CD4-positive, alpha-beta memory T cell (primary cell): Measurements from ENCODE around the gene SART1. TPM values are rescaled to one million over a fixed set of nuclear protein-coding genes. Genes with fewer than 3 reads are reported as not detected.

ENCODE experiments used
- CTCF ChIA-PET: fragments of 350-600 bp; sonication (Branson Sonifier 250); formaldehyde crosslinking; loops from one replicate; lab custom pipeline; 2021; ENCODE audit warnings: inconsistent platforms; ENCODE audit not compliant: partially characterized antibody; lab: Charles Lee
- POLR2A ChIA-PET: fragments of 350-600 bp; sonication (Branson Sonifier 250); formaldehyde crosslinking; loops from one replicate; lab custom pipeline; 2021; ENCODE audit not compliant: partially characterized antibody; lab: Charles Lee
- DNase-seq, 5 donors: peaks; one replicate each; pipeline versions ENCODE4 v3.0.0 to v3.0.0-alpha.2; 2020 to 2022; ENCODE audit warnings: mixed read lengths in 1 of 5
- H3K27ac ChIP-seq: one replicate; pipeline ENCODE4 v1.7.0; 2013; ENCODE audit warnings: low read depth, low read length
- H3K27me3 ChIP-seq: 2 replicates; pipeline ENCODE4 v1.7.0; 2013; ENCODE audit warnings: mild to moderate bottlenecking, low read length, moderate library complexity; ENCODE audit not compliant: insufficient read depth
- H3K36me3 ChIP-seq: 2 replicates; pipeline ENCODE4 v1.7.0; 2013; ENCODE audit warnings: mild to moderate bottlenecking, low read length, moderate library complexity; ENCODE audit not compliant: insufficient read depth
- H3K4me1 ChIP-seq: 2 replicates; pipeline ENCODE4 v1.7.0; 2013; ENCODE audit warnings: mild to moderate bottlenecking, low read length, moderate library complexity; ENCODE audit not compliant: insufficient read depth
- H3K4me3 ChIP-seq, 2 donors: one replicate each; pipeline ENCODE4 v1.7.0; 2013; ENCODE audit warnings: low read length in 2 of 2, mild to moderate bottlenecking in 1 of 2
- H3K9me3 ChIP-seq, 2 donors: one replicate each; pipeline ENCODE4 v1.7.0; 2013; ENCODE audit warnings: low read length in 2 of 2, control low read depth in 1 of 2; ENCODE audit not compliant: control insufficient read depth in 1 of 2
- H3K27ac Mint-ChIP-seq, 7 donors: one replicate each; pipeline ENCODE4 v1.8.0; 2020 to 2021; ENCODE audit warnings: mixed read lengths in 7 of 7, mild to moderate bottlenecking in 6 of 7, inconsistent platforms in 3 of 7, moderate library complexity in 3 of 7
- H3K27me3 Mint-ChIP-seq, 2 donors: one replicate each; pipeline ENCODE4 v1.8.0; 2020 to 2021; ENCODE audit warnings: mixed read lengths in 2 of 2
- H3K36me3 Mint-ChIP-seq, 2 donors: one replicate each; pipeline ENCODE4 v1.8.0; 2020 to 2021; ENCODE audit warnings: mixed read lengths in 2 of 2, inconsistent platforms in 1 of 2, mild to moderate bottlenecking in 1 of 2
- H3K4me1 Mint-ChIP-seq, 4 donors: one replicate each; pipeline ENCODE4 v1.8.0; 2020 to 2021; ENCODE audit warnings: mixed read lengths in 4 of 4, mild to moderate bottlenecking in 1 of 4
- H3K4me3 Mint-ChIP-seq, 8 donors: one replicate each; pipeline ENCODE4 v1.8.0; 2020 to 2021; ENCODE audit warnings: mixed read lengths in 8 of 8, mild to moderate bottlenecking in 7 of 8, moderate library complexity in 6 of 8, inconsistent platforms in 3 of 8
- H3K9me3 Mint-ChIP-seq, 8 donors: one replicate each; pipeline ENCODE4 v1.8.0; 2020 to 2021; ENCODE audit warnings: mixed read lengths in 8 of 8, mild to moderate bottlenecking in 5 of 8, inconsistent platforms in 3 of 8, moderate library complexity in 1 of 8
- intact Hi-C: fragments of 100-400 bp; cut with micrococcal nuclease; formaldehyde crosslinking; loops from one replicate; pipeline ENCODE4 v1.15.1; 2023
- polyA plus RNA-seq, 2 donors: library from polyadenylated mRNA; unstranded; fragments of 300-500 nt; fragmentation: Illumina TruSeq; gene quantifications; one replicate each; pipeline ENCODE4 v1.2.3, GENCODE V29; 2021
- total RNA-seq, 2 experiments: library from RNA; stranded (reverse); gene quantifications; one replicate each; pipeline ENCODE4 v1.2.3, GENCODE V29; 2021

The SART1 gene
- total and polyA plus RNA-seq, 4 experiments from 2014 or later: 11.5 to 90.6 (median 67.2) TPM

- Histone ChIP-seq H3K27ac (no peak overlapping the region), H3K36me3 (peaks cover 2% of the 10 kb centered on the region), H3K27me3 (no peaks in the 10 kb centered on the region), H3K4me3 (no peak overlapping the region), H3K4me1 (peaks cover 45% of the 10 kb centered on the region), H3K9me3 (no peaks in the 10 kb centered on the region)
- CTCF ChIA-PET: interaction anchor here (1.6 to 2.5 kb wide), 4 partner anchors 19 to 57 kb away, joined by 3 to 25 read pairs (median 8); partner anchors contain the start of genes CCDC85B, FIBP and MUS81
- H3K4me3 Mint-ChIP-seq: peak overlapping the region; percentile 64 to 94 (median 84)
- peaks cover 2 to 18% of the 10 kb centered on the region in 2 donors for H3K36me3 Mint-ChIP-seq
- H3K27ac Mint-ChIP-seq: peak overlapping the region; percentile 47 to 93 (median 77)
- DNase-seq: no peak
- peaks cover 14 to 54% (median 29%) of the 10 kb centered on the region in 4 donors for H3K4me1 Mint-ChIP-seq
- POLR2A ChIA-PET: interaction anchor here (1.5 to 14.1 kb wide), 8 partner anchors 8 to 342 kb away, joined by 3 to 320 read pairs (median 22); partner anchors contain the start of genes CCDC85B, EHBP1L1, FIBP and FOSL1
- no peaks in the 10 kb centered on the region for H3K27me3 Mint-ChIP-seq
- intact Hi-C loops: no loop called here
- H3K9me3 Mint-ChIP-seq: peaks cover 0 to under 1% (median 0%) of the 10 kb centered on the region in 8 donors
These were observed 44.5 kb upstream of the SART1 start for GRCh38 chr11:65917077-65917433.

DNA sequence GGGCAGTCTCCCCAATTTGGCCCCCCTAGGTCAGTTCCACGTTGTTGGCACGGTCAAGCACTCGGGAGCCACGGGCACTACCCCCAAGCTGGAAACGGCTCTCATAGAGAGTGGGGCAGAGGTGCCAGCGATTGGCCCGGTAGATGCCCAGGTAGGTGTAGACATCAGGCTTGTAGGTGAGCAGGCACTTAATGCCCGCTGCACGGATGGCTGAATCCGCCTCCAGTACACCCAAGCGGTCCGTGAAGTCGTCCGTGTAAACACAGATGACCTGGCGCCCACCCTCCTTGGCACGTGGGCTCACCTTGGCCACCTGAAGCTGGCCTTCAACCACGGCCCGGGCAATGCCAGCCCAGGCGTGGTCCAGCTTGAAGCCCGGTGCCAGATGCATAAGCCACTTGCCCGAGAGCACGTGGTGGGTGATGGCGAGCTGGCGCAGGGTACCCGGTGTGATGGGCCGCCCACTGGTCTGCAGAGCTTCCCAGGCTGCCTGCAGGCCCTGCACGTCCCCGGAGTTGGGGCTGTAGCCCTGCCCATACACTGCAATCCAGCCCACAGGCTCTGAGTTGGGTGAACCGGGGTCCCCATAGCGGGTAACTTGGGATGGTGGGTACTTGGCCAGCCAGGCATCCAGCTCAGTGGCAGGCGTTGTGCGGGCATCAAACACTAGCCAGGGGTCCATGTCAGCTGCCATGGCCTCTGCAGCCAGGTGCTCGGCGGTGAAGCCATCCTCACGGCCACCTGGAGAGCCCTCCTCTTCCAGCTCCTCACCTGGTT lies 43.9 kb upstream of the SART1 start:
- intact Hi-C loops: loop anchor here (1.0 kb wide), 1 partner anchor 85 kb away; the partner anchor contains the start of genes BANF1 and EIF1AD
- Mint-ChIP-seq H3K27me3 (no peaks in the 10 kb centered on the region), H3K4me1 (peaks cover 14 to 59% (median 32%) of the 10 kb centered on the region in 4 donors), H3K27ac (peak overlapping the region; percentile 81 to 95 (median 91)), H3K4me3 (peak overlapping the region; percentile 88 to 95 (median 90)), H3K9me3 (peaks cover 0 to 4% (median 0%) of the 10 kb centered on the region in 8 donors), H3K36me3 (peaks cover 7 to 24% of the 10 kb centered on the region in 2 donors)
- H3K9me3 ChIP-seq: no peaks in the 10 kb centered on the region
- H3K27me3 ChIP-seq: no peaks in the 10 kb centered on the region
- no peak for DNase-seq
- peaks cover 8% of the 10 kb centered on the region for H3K36me3 ChIP-seq
- ChIA-PET CTCF (interaction anchor here (0.9 to 2.5 kb wide), 7 partner anchors 17 to 58 kb away, joined by 3 to 25 read pairs (median 8); partner anchors contain the start of genes CCDC85B, FIBP and MUS81), POLR2A (interaction anchor here (0.6 to 14.1 kb wide), 24 partner anchors 9 to 411 kb away, joined by 3 to 320 read pairs (median 6); partner anchors contain the start of genes BANF1, CCDC85B, CFL1 and EHBP1L1)
- H3K4me1 ChIP-seq: peaks cover 50% of the 10 kb centered on the region
- H3K4me3 ChIP-seq: peak overlapping the region; percentile 64 to 85
- H3K27ac ChIP-seq: peak overlapping the region; percentile 86

- H3K4me3 Mint-ChIP-seq: peak within 1 kb of the TSS; percentile 89 to 95 (median 92)
- peak within 1 kb of the TSS; percentile 89 to 95 (median 93) for H3K27ac Mint-ChIP-seq
- Histone ChIP-seq H3K36me3 (peaks cover 12% of the 10 kb centered on the region), H3K4me1 (peaks cover 52% of the 10 kb centered on the region), H3K27me3 (no peaks in the 10 kb centered on the region), H3K9me3 (no peaks in the 10 kb centered on the region), H3K27ac (peak within 1 kb of the TSS; percentile 86), H3K4me3 (peak within 1 kb of the TSS; percentile 76 to 89)
- H3K36me3 Mint-ChIP-seq: peaks cover 13 to 32% of the 10 kb centered on the region in 2 donors
- peaks cover 0 to 4% (median 0%) of the 10 kb centered on the region in 8 donors for H3K9me3 Mint-ChIP-seq
- no peaks in the 10 kb centered on the region for H3K27me3 Mint-ChIP-seq
- POLR2A ChIA-PET: interaction anchor here (0.6 to 14.1 kb wide), 30 partner anchors 9 to 657 kb away, joined by 3 to 320 read pairs (median 4); partner anchors contain the start of genes BANF1, CCDC85B, CFL1 and EHBP1L1
- CTCF ChIA-PET: interaction anchor here (0.9 to 2.5 kb wide), 7 partner anchors 17 to 59 kb away, joined by 3 to 25 read pairs (median 8); partner anchors contain the start of genes CCDC85B, FIBP and MUS81
- intact Hi-C loops: loop anchor here (1.0 kb wide), 9 partner anchors 10 to 206 kb away; partner anchors contain the start of genes BANF1, CCDC85B, CFL1 and EIF1AD
- DNase-seq: no peak
- H3K4me1 Mint-ChIP-seq: peaks cover 15 to 62% (median 38%) of the 10 kb centered on the region in 4 donors
These were observed 43.1 kb upstream of the SART1 start, which contains the start of gene C11orf68 for GRCh38 chr11:65918211-65919140. TSS of gene C11orf68 (minus strand) at chr11:65919062. CDS start at chr11:65919031, 31 bp downstream.

GRCh38 chr11:65919141-65919572 lies 42.4 kb upstream of the SART1 start, which contains the start of gene DRAP1:
TSS of gene DRAP1 (plus strand) at chr11:65919426. CDS start at chr11:65919502, 76 bp downstream.
- Histone ChIP-seq H3K4me3 (peak within 1 kb of the TSS; percentile 76 to 89), H3K27ac (peak within 1 kb of the TSS; percentile 86), H3K36me3 (peaks cover 12% of the 10 kb centered on the region), H3K4me1 (peaks cover 52% of the 10 kb centered on the region), H3K27me3 (no peaks in the 10 kb centered on the region), H3K9me3 (no peaks in the 10 kb centered on the region)
- peak within 1 kb of the TSS; percentile 89 to 95 (median 92) for H3K4me3 Mint-ChIP-seq
- intact Hi-C loops: loop anchor here (1.0 kb wide), 8 partner anchors 9 to 207 kb away; partner anchors contain the start of genes CCDC85B, CFL1, FOSL1 and KAT5
- peak within 1 kb of the TSS; percentile 89 to 95 (median 93) for H3K27ac Mint-ChIP-seq
- DNase-seq: peak; percentile 97 to 99 (median 98)
- ChIA-PET CTCF (interaction anchor here (0.6 to 2.5 kb wide), 6 partner anchors 18 to 59 kb away, joined by 3 to 25 read pairs (median 8); partner anchors contain the start of genes CCDC85B, FIBP and MUS81), POLR2A (interaction anchor here (0.7 to 14.1 kb wide), 21 partner anchors 10 to 657 kb away, joined by 3 to 320 read pairs (median 5); partner anchors contain the start of genes BANF1, CCDC85B, CFL1 and EIF1AD)
- peaks cover 15 to 63% (median 39%) of the 10 kb centered on the region in 4 donors for H3K4me1 Mint-ChIP-seq
- H3K27me3 Mint-ChIP-seq: no peaks in the 10 kb centered on the region
- H3K36me3 Mint-ChIP-seq: peaks cover 15 to 32% of the 10 kb centered on the region in 2 donors
- H3K9me3 Mint-ChIP-seq: peaks cover 0 to 4% (median 0%) of the 10 kb centered on the region in 8 donors

- peak overlapping the region; percentile 83 for H3K27ac ChIP-seq
- POLR2A ChIA-PET: interaction anchor here (1.0 to 14.1 kb wide), 11 partner anchors 9 to 345 kb away, joined by 3 to 320 read pairs (median 20); partner anchors contain the start of genes CCDC85B, CFL1, FIBP and FOSL1
- Mint-ChIP-seq H3K4me3 (peak overlapping the region; percentile 88 to 95 (median 92)), H3K27ac (peak overlapping the region; percentile 86 to 94 (median 93)), H3K9me3 (peaks cover 0 to 4% (median 0%) of the 10 kb centered on the region in 8 donors), H3K27me3 (no peaks in the 10 kb centered on the region), H3K4me1 (peaks cover 15 to 59% (median 36%) of the 10 kb centered on the region in 4 donors), H3K36me3 (peaks cover 15 to 31% of the 10 kb centered on the region in 2 donors)
- CTCF ChIA-PET: interaction anchor here (0.6 to 3.5 kb wide), 3 partner anchors 29 to 35 kb away, joined by 3 to 18 read pairs (median 9); partner anchors contain the start of gene FIBP
- H3K4me3 ChIP-seq: peak overlapping the region; percentile 76 to 89
- intact Hi-C loops: loop anchor here (1.0 kb wide), 8 partner anchors 9 to 207 kb away; partner anchors contain the start of genes CCDC85B, CFL1, FOSL1 and KAT5
- peaks cover 52% of the 10 kb centered on the region for H3K4me1 ChIP-seq
- peak in 1 of 5 donors; percentile 80 for DNase-seq
- H3K27me3 ChIP-seq: no peaks in the 10 kb centered on the region
- peaks cover 12% of the 10 kb centered on the region for H3K36me3 ChIP-seq
- H3K9me3 ChIP-seq: no peaks in the 10 kb centered on the region
These were observed 41.8 kb upstream of the SART1 start for GRCh38 chr11:65919573-65920371.
